ENCODE data around the gene JAG1.

JAG1 gene

DNA sequence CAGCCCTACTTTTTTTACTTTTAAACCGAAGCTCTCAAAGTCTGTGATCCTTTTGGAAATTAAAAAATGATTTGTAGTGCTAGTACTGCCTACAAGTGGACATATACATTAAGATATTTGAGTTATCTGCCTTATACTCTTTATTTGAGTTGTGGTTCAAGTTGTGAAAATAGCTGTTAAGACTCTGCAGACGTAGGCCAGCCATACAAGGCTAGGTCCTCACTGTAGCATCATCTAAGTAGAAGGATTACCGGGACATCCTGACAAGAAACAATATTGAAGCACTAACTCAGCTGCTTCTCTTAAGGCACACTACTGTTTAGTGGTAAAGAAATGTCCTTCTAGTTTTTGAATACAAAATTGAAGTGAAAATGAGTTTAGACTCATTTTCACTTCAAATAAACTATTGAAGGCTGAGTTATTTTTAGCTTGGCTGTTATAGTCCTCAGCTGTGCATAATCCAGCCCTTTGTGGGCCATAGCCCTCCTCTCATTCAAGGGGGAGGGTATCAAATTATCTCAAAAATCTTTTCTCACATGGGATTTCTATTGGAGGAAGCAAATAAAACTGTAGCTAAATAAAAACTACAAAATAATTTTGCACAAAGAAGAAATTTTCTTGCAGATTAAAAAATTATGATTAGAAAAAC lies 68.1 kb downstream of the JAG1 start:
- no peak for DNase-seq (ENCODE audit: low read depth)
- no peak for TF ChIP-seq CTCF (conservative IDR thresholded peaks at IDR 0.05; ENCODE audit: low read depth, low read length)
- H3K4me3 ChIP-seq (ENCODE audit: low read depth, low read length) = no peak overlapping the region

- no peak overlapping the region for H3K4me3 ChIP-seq (ENCODE audit: low read depth, low read length)
- no peak for DNase-seq (ENCODE audit: low read depth)
- no peak for TF ChIP-seq CTCF (conservative IDR thresholded peaks at IDR 0.05; ENCODE audit: low read depth, low read length)
Observed at GRCh38 chr20:10604865-10605440, 68.8 kb downstream of the JAG1 start.

GRCh38 chr20:10603971-10604864 lies 69.6 kb downstream of the JAG1 start:
- peak; percentile 90 for DNase-seq (ENCODE audit: low read depth)
- peak overlapping the region; percentile 29 for H3K4me3 ChIP-seq (ENCODE audit: low read depth, low read length)
- TF ChIP-seq CTCF (conservative IDR thresholded peaks at IDR 0.05; ENCODE audit: low read depth, low read length) = no peak

DNA sequence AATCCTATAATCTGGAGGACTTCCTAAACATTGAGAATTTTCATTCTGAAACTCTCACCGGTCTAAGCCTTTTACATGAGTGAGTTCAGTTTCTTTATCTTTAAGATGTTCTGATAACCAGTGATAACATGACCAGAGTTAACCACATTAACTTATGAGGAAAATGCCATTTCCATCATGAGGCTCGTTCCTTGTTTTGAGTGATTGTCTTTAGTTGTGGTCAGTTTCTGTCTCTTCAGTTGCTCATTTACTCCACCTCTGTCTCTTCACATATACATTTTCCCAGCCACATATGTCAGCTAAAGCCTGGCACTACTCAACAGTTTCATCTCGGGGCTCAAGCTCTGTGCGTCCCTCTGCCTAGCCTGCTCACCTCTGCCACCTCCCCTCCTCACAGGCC lies 70.4 kb downstream of the JAG1 start:
- TF ChIP-seq CTCF (conservative IDR thresholded peaks at IDR 0.05; ENCODE audit: low read depth, low read length) = no peak
- no peak for DNase-seq (ENCODE audit: low read depth)
- H3K4me3 ChIP-seq (ENCODE audit: low read depth, low read length) = no peak overlapping the region

DNA sequence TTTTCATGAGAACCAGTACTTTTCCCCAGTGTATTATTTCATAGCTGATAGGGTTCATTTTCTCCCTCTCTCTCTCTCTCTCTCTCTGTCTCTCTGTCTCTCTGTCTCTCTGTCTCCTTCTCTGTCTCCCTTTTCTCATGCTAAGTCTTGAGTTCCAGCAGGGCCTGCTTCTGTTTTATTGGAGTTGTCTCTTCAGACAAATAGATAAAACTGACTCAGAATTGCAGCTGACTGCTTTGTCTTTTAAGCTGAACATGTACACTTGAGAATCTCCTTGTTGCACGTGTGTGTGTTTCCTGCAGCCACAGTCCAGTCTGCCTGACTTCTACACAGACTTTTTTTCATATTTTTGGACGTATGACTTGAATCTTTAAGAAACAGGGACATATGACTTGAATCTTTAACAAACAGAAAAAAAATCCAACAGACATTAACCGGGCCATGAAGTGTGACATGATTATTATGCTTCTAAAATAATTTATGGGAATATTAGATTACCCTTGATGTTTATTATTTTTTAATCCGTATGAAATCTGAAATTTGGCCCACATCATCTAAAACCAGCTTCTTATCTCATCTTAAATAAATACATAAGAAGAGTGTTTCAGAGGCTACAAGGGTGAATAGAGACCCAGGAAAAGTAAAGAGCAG lies 71.5 kb downstream of the JAG1 start:
- TF ChIP-seq CTCF (conservative IDR thresholded peaks at IDR 0.05; ENCODE audit: low read depth, low read length) = no peak
- peak; percentile 64 for DNase-seq (ENCODE audit: low read depth)
- no peak overlapping the region for H3K4me3 ChIP-seq (ENCODE audit: low read depth, low read length)

DNA sequence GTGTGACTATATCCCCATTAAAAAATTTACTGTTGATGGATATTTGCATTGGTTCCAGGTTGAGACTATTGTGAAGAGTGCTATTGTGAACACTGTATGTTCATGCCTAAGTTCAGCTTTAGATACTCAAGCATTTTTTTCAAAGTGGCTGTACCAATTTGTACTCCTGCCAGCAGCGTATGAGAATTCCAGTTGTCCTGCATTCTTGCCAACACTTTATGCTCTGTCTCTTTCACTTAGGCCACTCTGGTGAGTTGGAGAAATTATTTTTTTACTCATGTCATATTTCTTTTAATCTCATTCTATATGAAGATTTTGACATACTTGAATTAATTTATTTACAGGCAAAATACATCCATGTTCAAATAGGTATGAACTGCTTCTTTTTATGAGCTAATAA lies 76.2 kb downstream of the JAG1 start:
- no peak overlapping the region for H3K4me3 ChIP-seq (ENCODE audit: low read depth, low read length)
- no peak for TF ChIP-seq CTCF (conservative IDR thresholded peaks at IDR 0.05; ENCODE audit: low read depth, low read length)
- DNase-seq (ENCODE audit: low read depth) = no peak
